ENCODE results near the gene SERPINC1.

GRCh38 chr1:173937062-173937461 lies 19.9 kb upstream of the SERPINC1 start:
- no peak for TF ChIP-seq CTCF (IDR thresholded peaks at IDR 0.05; ENCODE audit: low read depth, low read length)
- TF ChIP-seq MAX (IDR thresholded peaks at IDR 0.05; ENCODE audit: low read depth, low read length): no peak

All from NB4 (cell line).